Keratinocyte (primary cell): Measurements from ENCODE around the gene NUP153. TPM values are rescaled to one million over a fixed set of nuclear protein-coding genes. Genes with fewer than 3 reads are reported as not detected.
A peak's percentile ranks its signal among the peaks of the same experiment; 100 is the strongest.

Experiments used
- DNase-seq: peaks from one replicate; pipeline ENCODE4 v3.0.0-alpha.2; 2011; ENCODE audit warnings: low read depth, missing footprints, low spot score
- FAIRE-seq: peaks from 2 replicates; lab custom pipeline; 2011; peaks lifted over from hg19 to GRCh38; lab: Jason Lieb, UNC
- H2AFZ ChIP-seq: 2 replicates; pipeline ENCODE4 v1.6.0; 2012; ENCODE audit warnings: low read length, control low read depth, inconsistent platforms; ENCODE audit not compliant: control insufficient read depth
- H3K27ac ChIP-seq: 2 replicates; pipeline ENCODE4 v1.5.1; 2011; ENCODE audit warnings: low read length; ENCODE audit not compliant: control insufficient read depth, insufficient read depth
- H3K27me3 ChIP-seq: 3 replicates; pipeline ENCODE4 v1.6.0; 2011; ENCODE audit warnings: low read length; ENCODE audit not compliant: control insufficient read depth, insufficient read depth; ENCODE audit errors: extremely low read depth
- H3K36me3 ChIP-seq, 2 experiments: 2 replicates in 1 of 2; 3 replicates in 1 of 2; pipeline ENCODE4 v1.5.1; 2011; ENCODE audit warnings: low read length in 2 of 2, mild to moderate bottlenecking in 1 of 2; ENCODE audit not compliant: control insufficient read depth in 2 of 2, insufficient read depth in 2 of 2; ENCODE audit errors: extremely low read depth in 1 of 2
- H3K4me1 ChIP-seq: 3 replicates; pipeline ENCODE4 v1.5.1; 2011; ENCODE audit warnings: low read length; ENCODE audit not compliant: control insufficient read depth, insufficient read depth; ENCODE audit errors: extremely low read depth
- H3K4me2 ChIP-seq: 3 replicates; pipeline ENCODE4 v1.6.0; 2011; ENCODE audit warnings: low read depth, low read length; ENCODE audit not compliant: control insufficient read depth, insufficient read depth; ENCODE audit errors: extremely low read depth
- H3K4me3 ChIP-seq, 3 experiments: fragments of 200-600 bp in 1 of 3; sonication (generic) in 1 of 3; 2 replicates in 2 of 3; 3 replicates in 1 of 3; pipeline ENCODE4 v1.5.1; 2011 to 2016; ENCODE audit warnings: low read length in 3 of 3, mild to moderate bottlenecking in 3 of 3, control low read depth in 2 of 3, inconsistent platforms in 1 of 3, low read depth in 1 of 3, mixed read lengths in 1 of 3, mixed run types in 1 of 3, moderate library complexity in 1 of 3; ENCODE audit not compliant: control insufficient read depth in 2 of 3, insufficient read depth in 2 of 3; ENCODE audit errors: extremely low read depth in 1 of 3
- H3K79me2 ChIP-seq: 2 replicates; pipeline ENCODE4 v1.6.0; 2012; ENCODE audit warnings: low read length; ENCODE audit not compliant: control insufficient read depth, insufficient read depth
- H3K9ac ChIP-seq: 3 replicates; pipeline ENCODE4 v1.6.0; 2011; ENCODE audit warnings: low read length; ENCODE audit not compliant: control insufficient read depth, insufficient read depth; ENCODE audit errors: extremely low read depth
- H3K9me1 ChIP-seq: 3 replicates; pipeline ENCODE4 v1.6.0; 2011; ENCODE audit warnings: low read length; ENCODE audit not compliant: control insufficient read depth, insufficient read depth; ENCODE audit errors: extremely low read depth
- H3K9me3 ChIP-seq: 2 replicates; pipeline ENCODE4 v1.5.1; 2012; ENCODE audit warnings: low read depth, low read length; ENCODE audit not compliant: control insufficient read depth
- H4K20me1 ChIP-seq: 3 replicates; pipeline ENCODE4 v1.6.0; 2011; ENCODE audit warnings: low read length; ENCODE audit not compliant: control insufficient read depth, insufficient read depth; ENCODE audit errors: extremely low read depth
- CTCF ChIP-seq, 3 experiments: IDR thresholded peaks in 1 of 3; conservative IDR thresholded peaks in 1 of 3; optimal IDR thresholded peaks in 1 of 3; 2 replicates in 2 of 3; 3 replicates in 1 of 3; pipeline versions ENCODE3 to v1.5.1; 2011; ENCODE audit warnings: low read length in 3 of 3, mild to moderate bottlenecking in 3 of 3, moderate library complexity in 2 of 3, control low read depth in 1 of 3, inconsistent platforms in 1 of 3; ENCODE audit not compliant: insufficient read depth in 2 of 3; ENCODE audit errors: extremely low read depth in 1 of 3
- EZH2 ChIP-seq: IDR thresholded peaks from one replicate; pipeline ENCODE4 v1.6.1; 2012; ENCODE audit warnings: inconsistent platforms, mild to moderate bottlenecking, low read length, moderate library complexity
- dilution Hi-C: fragments of 300-500 bp; cut with MboI; formaldehyde crosslinking; loops from one replicate; pipeline ENCODE4 v1.7.0; 2020; ENCODE audit warnings: low sequenced_read_pairs; ENCODE audit not compliant: extremely low pct_ligation_motif_present
- polyA plus RNA-seq, 5 experiments: library from polyadenylated mRNA; depleted of rRNA in 3 of 5; stranded (reverse) in 3 of 5; stranded (forward) in 1 of 5; unstranded in 1 of 5; fragments of >200 nt; gene quantifications; 1 replicate in 1 of 5; 2 replicates in 3 of 5; 3 replicates in 1 of 5; pipeline versions ENCODE4 v1.2.1 to v1.2.3, GENCODE V29; 2011 to 2012; ENCODE audit warnings: missing spikeins in 2 of 5, low read depth in 1 of 5, low replicate concordance in 1 of 5

NUP153 gene
- polyA plus RNA-seq, 1 donor (not counting 4 experiments of a cell fraction or from before 2014, with no cell fraction given): 27.6 TPM

- peaks cover 10 to 21% of the 10 kb centered on the region in 2 experiments for H3K36me3 ChIP-seq
- DNase-seq (no peak), FAIRE-seq (no peak)
- H2AFZ ChIP-seq: no peak overlapping the region
- peak overlapping the region; percentile 49 for H3K27ac ChIP-seq
- dilution Hi-C loops: no loop called here
- H4K20me1 ChIP-seq: peaks cover 2% of the 10 kb centered on the region
- no peaks in the 10 kb centered on the region for H3K27me3 ChIP-seq
- H3K9me1 ChIP-seq: no peaks in the 10 kb centered on the region
- no peak overlapping the region for H3K9ac ChIP-seq
- H3K4me1 ChIP-seq: peaks cover 4% of the 10 kb centered on the region
- no peak overlapping the region for H3K4me2 ChIP-seq
- TF ChIP-seq CTCF (optimal IDR thresholded peaks at IDR 0.05 in 1 of 3, IDR thresholded peaks at IDR 0.05 in 1 of 3, conservative IDR thresholded peaks at IDR 0.05 in 1 of 3; ENCODE audit: extremely low read depth in 1 of 3, insufficient read depth in 2 of 3, low read length in 3 of 3) (no peak), EZH2 (no peak)
- no peaks in the 10 kb centered on the region for H3K9me3 ChIP-seq
- H3K79me2 ChIP-seq: peaks cover 15% of the 10 kb centered on the region
- no peak overlapping the region for H3K4me3 ChIP-seq
These were observed 66.2 kb downstream of the NUP153 start for GRCh38 chr6:17640477-17640917.

- Histone ChIP-seq H3K9me3 (no peaks in the 10 kb centered on the region), H4K20me1 (peaks cover 5% of the 10 kb centered on the region), H2AFZ (no peak overlapping the region), H3K36me3 (peaks cover 9 to 20% of the 10 kb centered on the region in 2 experiments), H3K79me2 (peaks cover 30% of the 10 kb centered on the region), H3K27me3 (no peaks in the 10 kb centered on the region), H3K9ac (no peak overlapping the region), H3K4me2 (no peak overlapping the region), H3K27ac (no peak overlapping the region), H3K4me1 (peaks cover 4% of the 10 kb centered on the region), H3K9me1 (no peaks in the 10 kb centered on the region), H3K4me3 (no peak overlapping the region)
- FAIRE-seq (peak; percentile 26), DNase-seq (no peak)
- no peak for TF ChIP-seq EZH2
- no peak for TF ChIP-seq CTCF (optimal IDR thresholded peaks at IDR 0.05 in 1 of 3, IDR thresholded peaks at IDR 0.05 in 1 of 3, conservative IDR thresholded peaks at IDR 0.05 in 1 of 3; ENCODE audit: extremely low read depth in 1 of 3, insufficient read depth in 2 of 3, low read length in 3 of 3)
- dilution Hi-C loops: no loop called here
These were observed 68.5 kb downstream of the NUP153 start for GRCh38 chr6:17638212-17638715.
